ENCODE measurements around the gene PRRT3. TPM values are rescaled to one million over a fixed set of nuclear protein-coding genes. Genes with fewer than 3 reads are reported as not detected.

The PRRT3 gene
- total and polyA plus RNA-seq, 9 of the 15 experiments (the other 6 are each of a cell fraction or from before 2014, with no cell fraction given) = 0.06 to 1.9 (median 1.2) TPM

DNA sequence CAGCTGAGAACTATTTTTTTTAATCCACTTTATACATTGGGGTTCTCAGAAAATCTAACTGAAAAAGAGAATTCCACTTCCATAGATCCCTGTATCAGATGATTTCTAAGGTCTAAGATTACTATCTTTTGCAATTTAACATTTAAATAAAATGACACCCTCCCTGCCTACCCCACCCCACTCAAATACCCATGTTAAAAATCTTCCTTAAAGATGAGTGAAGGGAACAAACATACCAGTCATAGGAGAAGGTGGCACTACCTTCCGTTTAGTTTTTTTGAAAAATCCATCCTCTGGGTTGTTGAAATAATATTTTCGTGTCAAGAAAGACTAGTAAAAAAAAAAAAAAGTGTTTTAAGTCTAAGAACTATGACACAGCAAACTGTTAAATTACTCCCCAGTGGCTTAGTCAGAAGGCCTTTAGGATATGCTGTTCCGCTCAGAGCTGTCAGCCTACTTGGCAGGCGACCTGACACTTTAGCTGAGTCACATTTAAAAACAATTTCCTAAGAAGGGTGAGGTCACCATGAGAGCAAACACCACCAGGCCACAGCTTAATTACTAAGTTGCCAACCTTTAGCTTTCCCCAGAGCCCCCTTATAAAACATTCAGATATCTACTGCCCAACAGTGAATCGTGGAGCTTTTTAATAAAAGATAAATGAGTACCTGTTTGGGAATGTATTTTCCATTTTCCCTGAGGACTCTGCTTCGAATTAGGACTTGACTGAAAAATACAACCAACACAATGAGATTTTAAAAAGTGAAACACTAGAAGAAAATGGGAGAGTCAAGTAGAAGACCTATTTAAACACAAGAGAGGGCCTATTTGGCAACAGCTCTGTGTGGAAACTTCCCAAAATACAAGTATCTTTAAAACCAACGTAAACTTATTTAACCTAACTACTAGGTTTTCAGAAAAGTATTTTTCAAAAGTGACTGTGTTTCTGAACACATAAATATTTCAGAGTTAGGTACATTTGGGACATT, 24.8 kb upstream of the PRRT3 start (continued):
- TF ChIP-seq ARID3A (IDR thresholded peaks at IDR 0.05; ENCODE audit: borderline replicate concordance, low read depth, low read length) (peak; percentile 83; the same call in 1 of the 2 replicates), HSF4 (CRISPR knock-in tag; IDR thresholded peaks at IDR 0.05; ENCODE audit: borderline replicate concordance) (0 out of 2 replicates have a peak, but pooled peaks have one; percentile 36), TARDBP (IDR thresholded peaks at IDR 0.05) (no peak), TAF7 (tag; IDR thresholded peaks at IDR 0.05) (no peak), TCF3 (CRISPR knock-in tag; IDR thresholded peaks at IDR 0.05) (peak; percentile 51), STAG1 (CRISPR knock-in tag; IDR thresholded peaks at IDR 0.05; ENCODE audit: borderline replicate concordance) (no peak), HCFC1 (IDR thresholded peaks at IDR 0.05; ENCODE audit: low read depth, low read length) (no peak), KDM5B (IDR thresholded peaks at IDR 0.05; ENCODE audit: insufficient replicate concordance, low read depth, low read length) (peak; percentile 50), TRIM24 (IDR thresholded peaks at IDR 0.05) (peak; percentile 58 to 82; a peak in 3 of 4 replicates), ILK (tag; IDR thresholded peaks at IDR 0.05; ENCODE audit: borderline replicate concordance, low read depth) (peak; percentile 67), TAF9B (IDR thresholded peaks at IDR 0.05; ENCODE audit: partially characterized antibody) (peak; percentile 96), ZNF655 (CRISPR knock-in tag; IDR thresholded peaks at IDR 0.05) (no peak), LEF1 (IDR thresholded peaks at IDR 0.05) (peak; percentile 86), ZBTB34 (CRISPR knock-in tag; IDR thresholded peaks at IDR 0.05) (0 out of 2 replicates have a peak, but pooled peaks have one; percentile 59)
- TF ChIP-seq, protein P1, sequence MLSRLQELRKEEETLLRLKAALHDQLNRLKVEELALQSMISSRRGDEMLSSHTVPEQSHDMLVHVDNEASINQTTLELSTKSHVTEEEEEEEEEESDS (CRISPR knock-in tag; IDR thresholded peaks at IDR 0.05) = no peak
- TF ChIP-seq, protein P2, sequence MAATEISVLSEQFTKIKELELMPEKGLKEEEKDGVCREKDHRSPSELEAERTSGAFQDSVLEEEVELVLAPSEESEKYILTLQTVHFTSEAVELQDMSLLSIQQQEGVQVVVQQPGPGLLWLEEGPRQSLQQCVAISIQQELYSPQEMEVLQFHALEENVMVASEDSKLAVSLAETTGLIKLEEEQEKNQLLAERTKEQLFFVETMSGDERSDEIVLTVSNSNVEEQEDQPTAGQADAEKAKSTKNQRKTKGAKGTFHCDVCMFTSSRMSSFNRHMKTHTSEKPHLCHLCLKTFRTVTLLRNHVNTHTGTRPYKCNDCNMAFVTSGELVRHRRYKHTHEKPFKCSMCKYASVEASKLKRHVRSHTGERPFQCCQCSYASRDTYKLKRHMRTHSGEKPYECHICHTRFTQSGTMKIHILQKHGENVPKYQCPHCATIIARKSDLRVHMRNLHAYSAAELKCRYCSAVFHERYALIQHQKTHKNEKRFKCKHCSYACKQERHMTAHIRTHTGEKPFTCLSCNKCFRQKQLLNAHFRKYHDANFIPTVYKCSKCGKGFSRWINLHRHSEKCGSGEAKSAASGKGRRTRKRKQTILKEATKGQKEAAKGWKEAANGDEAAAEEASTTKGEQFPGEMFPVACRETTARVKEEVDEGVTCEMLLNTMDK (IDR thresholded peaks at IDR 0.05; ENCODE audit: borderline replicate concordance, insufficient read depth, low read depth, low read length, poor library complexity, severe bottlenecking) = no peak
- TF ChIP-seq, protein P3, sequence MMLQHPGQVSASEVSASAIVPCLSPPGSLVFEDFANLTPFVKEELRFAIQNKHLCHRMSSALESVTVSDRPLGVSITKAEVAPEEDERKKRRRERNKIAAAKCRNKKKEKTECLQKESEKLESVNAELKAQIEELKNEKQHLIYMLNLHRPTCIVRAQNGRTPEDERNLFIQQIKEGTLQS (IDR thresholded peaks at IDR 0.05) = peak; percentile 99
- TF ChIP-seq, protein P3 (CRISPR knock-in tag; conservative IDR thresholded peaks at IDR 0.05) = peak; percentile 96

Data from K562 (cell line).